ENCODE results near the gene C9orf72.

DNA sequence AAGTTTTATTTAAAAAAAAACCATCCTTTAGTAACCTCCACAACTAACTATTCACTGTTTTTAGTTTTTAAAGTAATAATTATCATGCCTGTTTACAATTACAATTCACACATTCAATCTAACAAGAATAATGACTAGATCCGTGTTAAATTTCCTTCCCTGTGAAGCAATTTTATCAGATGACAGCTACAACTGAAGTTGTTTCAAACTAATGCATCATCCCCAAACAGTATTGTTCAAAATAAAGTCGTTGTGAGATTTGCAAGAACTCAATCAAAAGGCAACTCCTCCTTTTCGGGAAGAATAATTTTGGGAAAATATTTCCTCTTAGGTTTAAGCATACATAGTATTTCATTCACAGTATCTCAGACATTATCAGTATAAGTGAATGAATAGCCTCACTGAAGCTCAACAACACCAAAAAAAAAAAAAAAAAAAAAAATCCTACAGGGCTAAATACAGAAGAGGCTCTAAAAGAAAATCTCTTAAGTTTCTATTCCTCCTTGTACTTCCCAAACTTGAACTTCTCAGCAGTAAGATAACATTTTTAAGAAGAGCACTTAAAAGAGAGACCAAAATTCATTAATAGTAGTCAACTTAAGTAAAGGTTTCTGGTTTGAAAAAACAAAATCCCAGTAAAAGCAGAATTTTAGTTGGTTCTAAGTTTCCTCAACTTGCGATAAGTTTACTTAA lies 9.4 kb downstream of the C9orf72 start:
- TF ChIP-seq, protein P1, sequence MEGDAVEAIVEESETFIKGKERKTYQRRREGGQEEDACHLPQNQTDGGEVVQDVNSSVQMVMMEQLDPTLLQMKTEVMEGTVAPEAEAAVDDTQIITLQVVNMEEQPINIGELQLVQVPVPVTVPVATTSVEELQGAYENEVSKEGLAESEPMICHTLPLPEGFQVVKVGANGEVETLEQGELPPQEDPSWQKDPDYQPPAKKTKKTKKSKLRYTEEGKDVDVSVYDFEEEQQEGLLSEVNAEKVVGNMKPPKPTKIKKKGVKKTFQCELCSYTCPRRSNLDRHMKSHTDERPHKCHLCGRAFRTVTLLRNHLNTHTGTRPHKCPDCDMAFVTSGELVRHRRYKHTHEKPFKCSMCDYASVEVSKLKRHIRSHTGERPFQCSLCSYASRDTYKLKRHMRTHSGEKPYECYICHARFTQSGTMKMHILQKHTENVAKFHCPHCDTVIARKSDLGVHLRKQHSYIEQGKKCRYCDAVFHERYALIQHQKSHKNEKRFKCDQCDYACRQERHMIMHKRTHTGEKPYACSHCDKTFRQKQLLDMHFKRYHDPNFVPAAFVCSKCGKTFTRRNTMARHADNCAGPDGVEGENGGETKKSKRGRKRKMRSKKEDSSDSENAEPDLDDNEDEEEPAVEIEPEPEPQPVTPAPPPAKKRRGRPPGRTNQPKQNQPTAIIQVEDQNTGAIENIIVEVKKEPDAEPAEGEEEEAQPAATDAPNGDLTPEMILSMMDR (IDR thresholded peaks at IDR 0.05; ENCODE audit: poor library complexity), result no peak
- TF ChIP-seq EZH2 (IDR thresholded peaks at IDR 0.05; ENCODE audit: borderline replicate concordance), result no peak
